Peyer's patch (tissue), 4 donors: ENCODE results near the gene ALAS2.

Experiments
- POLR2A ChIP-seq, 2 donors: fragments of 450-650 bp; IDR thresholded peaks; one replicate each; pipeline ENCODE4 v1.5.1; 2017; ENCODE audit warnings: antibody characterized with exemption in 2 of 2, mild to moderate bottlenecking in 2 of 2, moderate library complexity in 2 of 2
- TF ChIP-seq, protein P1 (sequence below), 6 experiments: fragments of 450-650 bp in 4 of 6; fragments of 200-600 bp in 2 of 6; sonication (generic) in 1 of 6; IDR thresholded peaks; one replicate each; pipeline ENCODE4 v1.5.1; 2017 to 2019; ENCODE audit warnings: antibody characterized with exemption in 6 of 6, mild to moderate bottlenecking in 3 of 6, moderate library complexity in 1 of 6

GRCh38 chrX:55029291-55029690 is 1.5 kb downstream of the ALAS2 start:
- TF ChIP-seq, protein P1, sequence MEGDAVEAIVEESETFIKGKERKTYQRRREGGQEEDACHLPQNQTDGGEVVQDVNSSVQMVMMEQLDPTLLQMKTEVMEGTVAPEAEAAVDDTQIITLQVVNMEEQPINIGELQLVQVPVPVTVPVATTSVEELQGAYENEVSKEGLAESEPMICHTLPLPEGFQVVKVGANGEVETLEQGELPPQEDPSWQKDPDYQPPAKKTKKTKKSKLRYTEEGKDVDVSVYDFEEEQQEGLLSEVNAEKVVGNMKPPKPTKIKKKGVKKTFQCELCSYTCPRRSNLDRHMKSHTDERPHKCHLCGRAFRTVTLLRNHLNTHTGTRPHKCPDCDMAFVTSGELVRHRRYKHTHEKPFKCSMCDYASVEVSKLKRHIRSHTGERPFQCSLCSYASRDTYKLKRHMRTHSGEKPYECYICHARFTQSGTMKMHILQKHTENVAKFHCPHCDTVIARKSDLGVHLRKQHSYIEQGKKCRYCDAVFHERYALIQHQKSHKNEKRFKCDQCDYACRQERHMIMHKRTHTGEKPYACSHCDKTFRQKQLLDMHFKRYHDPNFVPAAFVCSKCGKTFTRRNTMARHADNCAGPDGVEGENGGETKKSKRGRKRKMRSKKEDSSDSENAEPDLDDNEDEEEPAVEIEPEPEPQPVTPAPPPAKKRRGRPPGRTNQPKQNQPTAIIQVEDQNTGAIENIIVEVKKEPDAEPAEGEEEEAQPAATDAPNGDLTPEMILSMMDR (IDR thresholded peaks at IDR 0.05) = no peak
- no peak for TF ChIP-seq POLR2A (IDR thresholded peaks at IDR 0.05)
